Measurements from ENCODE around the gene SETD5. TPM values are rescaled to one million over a fixed set of nuclear protein-coding genes. Genes with fewer than 3 reads are reported as not detected.

The SETD5 gene
- total RNA-seq, 4 donors from 2014 or later = 96.9 to 130 (median 115) TPM

DNA sequence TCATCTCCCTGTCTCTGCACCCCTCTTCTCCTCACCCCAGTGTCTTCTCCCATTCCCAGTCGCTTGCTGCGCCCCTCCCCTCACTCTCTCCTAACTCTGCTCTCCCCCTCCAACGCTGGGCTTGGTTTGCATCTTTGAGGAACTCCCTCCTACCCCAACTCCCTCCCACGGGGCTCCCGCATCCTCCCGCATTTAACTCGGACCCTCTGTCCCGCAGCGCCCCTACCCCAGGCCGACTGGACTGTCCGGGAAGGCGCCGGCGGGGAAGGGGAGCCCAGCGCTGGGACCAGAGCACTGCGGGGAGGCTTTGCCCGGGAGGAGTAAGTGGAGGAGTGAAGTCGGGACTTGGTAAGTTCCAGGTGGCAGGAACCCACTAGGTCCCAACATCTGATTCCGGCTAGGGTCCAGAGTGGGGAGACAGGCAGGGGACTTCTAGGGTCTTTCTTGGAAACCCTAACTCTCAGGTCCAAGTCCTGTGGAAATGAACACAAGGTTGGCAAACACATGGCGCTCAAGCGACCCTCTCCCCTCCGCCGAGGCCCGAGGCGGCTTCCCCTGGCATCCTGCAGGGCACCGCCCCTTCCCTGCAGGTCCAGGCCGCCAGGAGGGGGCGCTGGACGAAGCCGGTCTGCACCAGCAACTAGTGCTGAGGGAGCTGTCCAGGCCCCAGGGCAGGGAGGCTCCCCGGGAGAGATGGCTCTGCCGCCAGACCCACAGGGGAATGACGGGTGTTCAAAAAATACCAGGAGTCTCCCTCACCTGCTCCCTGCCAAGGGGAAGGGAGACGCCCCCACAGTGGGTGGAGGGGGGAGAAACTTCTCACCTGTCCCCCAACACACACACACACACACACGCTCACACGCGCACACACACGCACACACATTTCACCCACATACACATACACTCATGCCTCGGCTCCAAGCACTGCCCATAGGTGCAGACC, 103.0 kb downstream of the SETD5 start:
- peaks cover 0 to 25% of the 10 kb centered on the region in 2 donors for H3K27me3 ChIP-seq
- H3K36me3 ChIP-seq = no peaks in the 10 kb centered on the region
- no peak for DNase-seq (ENCODE audit: low spot score in 2 of 2)
- TF ChIP-seq, protein P1, sequence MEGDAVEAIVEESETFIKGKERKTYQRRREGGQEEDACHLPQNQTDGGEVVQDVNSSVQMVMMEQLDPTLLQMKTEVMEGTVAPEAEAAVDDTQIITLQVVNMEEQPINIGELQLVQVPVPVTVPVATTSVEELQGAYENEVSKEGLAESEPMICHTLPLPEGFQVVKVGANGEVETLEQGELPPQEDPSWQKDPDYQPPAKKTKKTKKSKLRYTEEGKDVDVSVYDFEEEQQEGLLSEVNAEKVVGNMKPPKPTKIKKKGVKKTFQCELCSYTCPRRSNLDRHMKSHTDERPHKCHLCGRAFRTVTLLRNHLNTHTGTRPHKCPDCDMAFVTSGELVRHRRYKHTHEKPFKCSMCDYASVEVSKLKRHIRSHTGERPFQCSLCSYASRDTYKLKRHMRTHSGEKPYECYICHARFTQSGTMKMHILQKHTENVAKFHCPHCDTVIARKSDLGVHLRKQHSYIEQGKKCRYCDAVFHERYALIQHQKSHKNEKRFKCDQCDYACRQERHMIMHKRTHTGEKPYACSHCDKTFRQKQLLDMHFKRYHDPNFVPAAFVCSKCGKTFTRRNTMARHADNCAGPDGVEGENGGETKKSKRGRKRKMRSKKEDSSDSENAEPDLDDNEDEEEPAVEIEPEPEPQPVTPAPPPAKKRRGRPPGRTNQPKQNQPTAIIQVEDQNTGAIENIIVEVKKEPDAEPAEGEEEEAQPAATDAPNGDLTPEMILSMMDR (IDR thresholded peaks at IDR 0.05) = peak; percentile 32 to 60 (median 45)
- TF ChIP-seq POLR2A (IDR thresholded peaks at IDR 0.05) (no peak), EP300 (IDR thresholded peaks at IDR 0.05) (no peak)
- whole genome bisulfite sequencing, 2 donors = 14 to 16% methylated on average over 27 to 33 of the region's 39 CpGs
- no peaks in the 10 kb centered on the region for H3K9me3 ChIP-seq
- H3K27ac ChIP-seq = no peak overlapping the region
- peaks cover 0 to 14% (median 5%) of the 10 kb centered on the region in 4 donors for H3K4me1 ChIP-seq
- peak overlapping the region in 1 of 4 donors; percentile 3 for H3K4me3 ChIP-seq

- WGBS, 2 donors = 61 to 74% methylated on average over 6 of the region's 6 CpGs
- H3K4me3 ChIP-seq = no peak overlapping the region
- TF ChIP-seq, protein P1 (IDR thresholded peaks at IDR 0.05) = no peak
- TF ChIP-seq POLR2A (IDR thresholded peaks at IDR 0.05) (no peak), EP300 (IDR thresholded peaks at IDR 0.05) (no peak)
These were observed 103.8 kb downstream of the SETD5 start for GRCh38 chr3:9501226-9501625.

GRCh38 chr3:9503283-9503682, 105.9 kb downstream of the SETD5 start:
- TF ChIP-seq, protein P1 (IDR thresholded peaks at IDR 0.05) = peak; percentile 69 to 88 (median 73)
- TF ChIP-seq POLR2A (IDR thresholded peaks at IDR 0.05) = no peak
- TF ChIP-seq EP300 (IDR thresholded peaks at IDR 0.05) = no peak
- 0 to 5% methylated on average over 2 to 4 of the region's 4 CpGs for WGBS, 2 donors
- Histone ChIP-seq H3K4me1 (peaks cover 0 to 14% (median 5%) of the 10 kb centered on the region in 4 donors), H3K27me3 (peaks cover 0 to 32% of the 10 kb centered on the region in 2 donors), H3K4me3 (no peak overlapping the region), H3K9me3 (no peaks in the 10 kb centered on the region), H3K27ac (no peak overlapping the region), H3K36me3 (no peaks in the 10 kb centered on the region)
- peak; percentile 49 to 80 for DNase-seq (ENCODE audit: low spot score in 2 of 2)

More at GRCh38 chr3:9501226-9501625, 103.8 kb downstream of the SETD5 start:
- Histone ChIP-seq H3K4me1 (peaks cover 0 to 14% (median 5%) of the 10 kb centered on the region in 4 donors), H3K27me3 (peaks cover 0 to 25% of the 10 kb centered on the region in 2 donors), H3K27ac (no peak overlapping the region), H3K9me3 (no peaks in the 10 kb centered on the region), H3K36me3 (no peaks in the 10 kb centered on the region)
- DNase-seq (ENCODE audit: low spot score in 2 of 2) = no peak

DNA sequence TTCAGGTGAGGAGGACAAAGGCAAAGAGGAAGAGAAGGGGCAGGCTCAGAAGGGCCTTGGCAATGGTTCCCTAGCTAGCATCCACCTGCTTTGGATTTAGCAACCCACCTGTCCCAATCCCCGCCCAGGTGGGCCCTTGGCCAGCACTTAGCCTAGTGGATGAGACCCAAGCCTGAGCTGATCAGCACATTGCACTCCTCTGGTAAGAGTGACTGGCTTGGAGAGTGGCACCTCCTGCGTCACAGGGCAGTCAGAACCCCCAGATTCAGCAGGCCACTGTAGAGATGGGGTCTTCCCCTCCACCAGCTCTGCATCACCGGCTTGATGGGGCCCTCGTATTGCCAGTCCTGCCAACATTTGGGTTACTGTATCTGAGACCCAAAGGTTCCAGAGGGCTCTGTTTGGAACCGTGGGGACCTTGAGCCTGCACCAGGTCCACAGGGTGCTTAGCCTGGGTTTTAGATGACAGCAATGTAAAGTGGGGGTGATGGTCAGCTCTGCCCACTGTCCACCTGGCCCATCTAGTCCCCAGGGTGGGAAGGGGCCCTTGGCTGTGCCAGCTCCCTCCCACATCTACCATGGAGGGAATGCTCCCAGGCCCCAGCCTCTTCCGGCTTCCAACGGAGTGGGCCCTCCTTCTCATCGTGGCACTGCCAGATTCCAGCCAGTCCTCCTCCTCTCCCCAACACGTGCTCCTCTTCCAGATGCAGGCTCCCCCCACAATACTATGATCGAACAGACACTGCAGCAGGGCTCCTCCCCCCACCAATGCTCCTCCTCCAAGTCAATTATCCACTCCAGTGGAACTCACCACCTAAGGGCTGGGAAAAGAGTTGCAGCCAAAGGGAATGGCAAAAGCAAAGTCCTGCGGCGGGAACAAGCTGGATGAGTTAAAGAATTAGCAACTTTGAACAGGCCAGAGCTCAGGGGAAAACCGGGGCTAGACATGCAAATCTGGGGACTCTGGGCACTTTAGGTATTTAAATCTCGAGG, 110.5 kb downstream of the SETD5 start:
- Histone ChIP-seq H3K27me3 (peaks cover 0 to 31% of the 10 kb centered on the region in 2 donors), H3K4me1 (no peaks in the 10 kb centered on the region), H3K9me3 (no peaks in the 10 kb centered on the region), H3K27ac (no peak overlapping the region), H3K36me3 (no peaks in the 10 kb centered on the region), H3K4me3 (no peak overlapping the region)
- no peak for DNase-seq (ENCODE audit: low spot score in 2 of 2)
- TF ChIP-seq, protein P1 (IDR thresholded peaks at IDR 0.05) = no peak
- no peak for TF ChIP-seq POLR2A (IDR thresholded peaks at IDR 0.05)
- no peak for TF ChIP-seq EP300 (IDR thresholded peaks at IDR 0.05)
- 59 to 62% methylated on average over 14 of the region's 14 CpGs for WGBS, 2 donors
